Measurements from ENCODE around the gene MROH2B. TPM values are rescaled to one million over a fixed set of nuclear protein-coding genes. Genes with fewer than 3 reads are reported as not detected.

Gene MROH2B
- total RNA-seq, 1 experiment from 2014 or later: not detected

DNA sequence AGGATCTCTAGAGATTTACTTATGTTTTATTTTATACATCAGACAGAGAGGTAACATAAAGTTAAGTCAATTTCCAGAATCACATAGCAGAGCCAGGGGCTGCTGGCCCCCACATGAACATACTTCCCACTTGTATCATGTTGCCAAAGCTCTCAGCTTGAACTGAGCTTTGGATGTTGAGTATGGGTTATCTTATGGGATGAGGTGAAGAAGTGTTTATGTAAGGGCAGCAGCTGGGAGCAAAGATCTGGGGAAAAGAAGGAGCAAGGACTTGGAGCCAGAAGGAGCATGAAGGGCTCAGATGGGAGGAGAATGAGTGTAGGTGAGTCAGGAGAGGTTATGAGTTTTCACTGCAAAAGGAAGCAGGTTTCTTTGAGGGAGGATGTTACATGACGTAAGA lies 72.0 kb downstream of the MROH2B start:
- Histone ChIP-seq H3K36me3 (ENCODE audit: control insufficient read depth in 1 of 2, insufficient read depth in 2 of 2, low read length in 2 of 2) (no peaks in the 10 kb centered on the region), H3K4me1 (ENCODE audit: control insufficient read depth in 1 of 2, insufficient read depth in 2 of 2, low read length in 2 of 2) (no peaks in the 10 kb centered on the region), H3K9me3 (ENCODE audit: control insufficient read depth in 1 of 2, insufficient read depth in 1 of 2, low read depth in 1 of 2, low read length in 2 of 2) (no peaks in the 10 kb centered on the region), H3K4me2 (ENCODE audit: low read length) (no peak overlapping the region), H4K20me1 (ENCODE audit: insufficient read depth) (no peaks in the 10 kb centered on the region; the same call in 1 of the 2 replicates), H3K27me3 (ENCODE audit: insufficient read depth, low read length) (no peaks in the 10 kb centered on the region), H3K9me2 (ENCODE audit: insufficient read depth) (no peaks in the 10 kb centered on the region), H3K4me3 (replicated peaks in 1 of 2; ENCODE audit: low read depth in 1 of 2, low read length in 2 of 2) (no peak overlapping the region), H3K9ac (ENCODE audit: low read length) (no peak overlapping the region), H3K27ac (ENCODE audit: low read depth, low read length) (no peak overlapping the region), H3K79me2 (ENCODE audit: insufficient read depth, low read length) (no peaks in the 10 kb centered on the region), H2AFZ (ENCODE audit: low read depth, low read length, poor library complexity, severe bottlenecking) (no peak overlapping the region)
- CTCF ChIA-PET: no interaction called here
- no peak for ATAC-seq
- POLR2A ChIA-PET: no interaction called here
- TF ChIP-seq POLR2A (IDR thresholded peaks at IDR 0.05; ENCODE audit: borderline replicate concordance, extremely low read depth, insufficient read depth, insufficient read length) (no peak), JUND (IDR thresholded peaks at IDR 0.05) (no peak)
- BruUV-seq (replicated peaks): no TSS peak
- no peak for DNase-seq (ENCODE audit: low read depth, low spot score)
- RAD21 ChIA-PET (ENCODE audit: low non-redundant PET in 1 of 2, low total read pairs in 2 of 2, uncharacterized antibody in 2 of 2, unreplicated experiment in 2 of 2): no interaction called here
- intact Hi-C loops (cut with micrococcal nuclease): no loop called here

DNA sequence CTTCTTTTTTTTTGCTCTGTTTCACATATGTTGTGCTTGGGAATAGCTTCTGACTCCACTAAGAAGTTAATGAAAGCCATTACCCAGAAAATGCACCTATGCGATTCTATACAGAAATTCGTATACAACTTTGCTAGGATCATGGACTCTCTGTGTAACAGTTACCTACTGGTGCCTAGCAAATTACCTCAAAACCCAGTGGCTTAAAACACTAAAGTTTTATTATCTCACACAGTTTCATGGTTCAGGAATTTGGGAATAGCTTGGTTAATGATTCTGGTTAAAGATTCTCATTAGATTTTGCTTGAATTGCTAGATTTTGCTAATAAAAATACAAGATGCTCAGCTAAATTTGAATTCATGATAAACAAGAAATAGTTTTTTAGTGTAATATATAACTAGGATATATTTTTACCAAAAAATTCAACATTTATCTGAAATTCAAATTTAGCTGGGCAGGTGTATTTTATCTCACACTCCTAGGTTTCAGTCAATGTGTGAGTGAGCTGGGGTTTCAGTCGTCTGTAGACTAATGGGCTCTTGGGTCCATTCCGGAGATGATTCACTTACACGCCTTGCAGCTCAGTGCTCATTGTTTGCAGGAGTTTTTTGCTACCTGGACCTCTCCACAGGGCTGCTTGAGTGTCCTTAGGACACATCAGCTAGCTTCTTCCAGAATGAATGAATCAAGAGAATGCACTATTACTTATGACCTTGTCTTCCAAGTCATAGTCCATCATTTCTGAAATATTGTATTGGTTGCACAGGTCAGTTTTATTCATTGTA lies 75.1 kb downstream of the MROH2B start:
- no peak overlapping the region for H2AFZ ChIP-seq (ENCODE audit: low read depth, low read length, poor library complexity, severe bottlenecking)
- no peak for TF ChIP-seq YY1 (IDR thresholded peaks at IDR 0.05; ENCODE audit: extremely low read depth, insufficient replicate concordance, low read depth, low read length)
- TF ChIP-seq ELF1 (IDR thresholded peaks at IDR 0.05; ENCODE audit: borderline replicate concordance, low read depth): no peak
- TF ChIP-seq TCF7L2 (IDR thresholded peaks at IDR 0.05; ENCODE audit: borderline replicate concordance, extremely low read depth, insufficient read depth, insufficient read length): no peak
- no peak for TF ChIP-seq SRF (IDR thresholded peaks at IDR 0.05; ENCODE audit: low read depth)
- H3K9me2 ChIP-seq (ENCODE audit: insufficient read depth): no peaks in the 10 kb centered on the region
- no peaks in the 10 kb centered on the region for H4K20me1 ChIP-seq (ENCODE audit: insufficient read depth)
- DNase-seq (ENCODE audit: low read depth, low spot score): no peak
- H3K9ac ChIP-seq (ENCODE audit: low read length): no peak overlapping the region
- BruUV-seq (replicated peaks): no TSS peak
- RAD21 ChIA-PET (ENCODE audit: low non-redundant PET in 1 of 2, low total read pairs in 2 of 2, uncharacterized antibody in 2 of 2, unreplicated experiment in 2 of 2): no interaction called here
- intact Hi-C loops (cut with micrococcal nuclease): no loop called here
- no peaks in the 10 kb centered on the region for H3K4me1 ChIP-seq (ENCODE audit: control insufficient read depth in 1 of 2, insufficient read depth in 2 of 2, low read length in 2 of 2)
- no peak for ATAC-seq
- H3K9me3 ChIP-seq (ENCODE audit: control insufficient read depth in 1 of 2, insufficient read depth in 1 of 2, low read depth in 1 of 2, low read length in 2 of 2): no peaks in the 10 kb centered on the region
- CTCF ChIA-PET: no interaction called here
- H3K79me2 ChIP-seq (ENCODE audit: insufficient read depth, low read length): no peaks in the 10 kb centered on the region
- no peaks in the 10 kb centered on the region for H3K27me3 ChIP-seq (ENCODE audit: insufficient read depth, low read length)
- no peak overlapping the region for H3K27ac ChIP-seq (ENCODE audit: low read depth, low read length)
- POLR2A ChIA-PET: no interaction called here
- no peak overlapping the region for H3K4me3 ChIP-seq (replicated peaks in 1 of 2; ENCODE audit: low read depth in 1 of 2, low read length in 2 of 2)
- H3K36me3 ChIP-seq (ENCODE audit: control insufficient read depth in 1 of 2, insufficient read depth in 2 of 2, low read length in 2 of 2): no peaks in the 10 kb centered on the region
- no peak overlapping the region for H3K4me2 ChIP-seq (ENCODE audit: low read length)

Data from HCT116 (cell line).